Kidney glomerular epithelial cell (primary cell): Measurements from ENCODE around the gene FHIT.

Experiments
- DNase-seq: peaks from one replicate; lab custom pipeline; 2025; lab: John Stamatoyannopoulos, UW

The FHIT gene

GRCh38 chr3:60216462-60217075, 1034.7 kb downstream of the FHIT start:
- no peak for DNase-seq

- DNase-seq, result no peak
Measured at GRCh38 chr3:60215946-60216345, 1035.3 kb downstream of the FHIT start.

GRCh38 chr3:60207905-60208304, 1043.3 kb downstream of the FHIT start:
- DNase-seq, result no peak

GRCh38 chr3:60206206-60206605, 1045.0 kb downstream of the FHIT start:
- no peak for DNase-seq

GRCh38 chr3:60202052-60202726, 1049.1 kb downstream of the FHIT start:
- no peak for DNase-seq

- no peak for DNase-seq
Measured at GRCh38 chr3:60199306-60199705, 1051.9 kb downstream of the FHIT start.

- DNase-seq, result no peak
Measured at GRCh38 chr3:60198179-60198720, 1053.0 kb downstream of the FHIT start.

- DNase-seq, result no peak
Measured at GRCh38 chr3:60192297-60193114, 1058.7 kb downstream of the FHIT start.

- DNase-seq, result no peak
Measured at GRCh38 chr3:60190073-60190472, 1061.2 kb downstream of the FHIT start.

- DNase-seq, result no peak
Measured at GRCh38 chr3:60189304-60189703, 1061.9 kb downstream of the FHIT start.

- DNase-seq, result no peak
Measured at GRCh38 chr3:60188803-60189202, 1062.4 kb downstream of the FHIT start.

- no peak for DNase-seq
Measured at GRCh38 chr3:60187343-60187742, 1063.9 kb downstream of the FHIT start.

GRCh38 chr3:60186359-60186758, 1064.9 kb downstream of the FHIT start:
- DNase-seq, result no peak

GRCh38 chr3:60185161-60185560, 1066.1 kb downstream of the FHIT start:
- DNase-seq, result no peak

GRCh38 chr3:60182697-60183096, 1068.6 kb downstream of the FHIT start:
- no peak for DNase-seq

- DNase-seq, result no peak
Measured at GRCh38 chr3:60178931-60179653, 1072.2 kb downstream of the FHIT start.

GRCh38 chr3:60177726-60178125, 1073.5 kb downstream of the FHIT start:
- DNase-seq, result no peak

GRCh38 chr3:60176614-60177013, 1074.6 kb downstream of the FHIT start:
- no peak for DNase-seq

GRCh38 chr3:60175680-60176079, 1075.6 kb downstream of the FHIT start:
- DNase-seq, result no peak

GRCh38 chr3:60169755-60170154, 1081.5 kb downstream of the FHIT start:
- DNase-seq, result no peak

GRCh38 chr3:60167186-60167585, 1084.1 kb downstream of the FHIT start:
- DNase-seq, result no peak
